Activated T-helper 2 cell treated with anti-CD3 and anti-CD28 coated beads, Interferon-gamma antibody, Interleukin-2, Interleukin-4, amounts not matched to agents 10 μg/mL and 5 μg/mL and 100 μg/mL, durations not matched to agents 14 hours and 24 hours and 36 hours (primary cell): Measurements from ENCODE around the gene ASB15. TPM values are rescaled to one million over a fixed set of nuclear protein-coding genes. Genes with fewer than 3 reads are reported as not detected.

Source experiments
- DNase-seq: peaks from one replicate; pipeline ENCODE4 v3.0.0; 2021; ENCODE audit warnings: low spot score
- H3K27ac Mint-ChIP-seq: one replicate; pipeline ENCODE4 v1.8.0; 2021; ENCODE audit warnings: mixed read lengths
- H3K27me3 Mint-ChIP-seq: one replicate; pipeline ENCODE4 v1.8.0; 2021; ENCODE audit warnings: low read depth, mixed read lengths
- H3K36me3 Mint-ChIP-seq: one replicate; pipeline ENCODE4 v1.8.0; 2021; ENCODE audit warnings: low read depth, mixed read lengths
- H3K4me1 Mint-ChIP-seq: one replicate; pipeline ENCODE4 v1.8.0; 2021; ENCODE audit warnings: low read depth, mixed read lengths
- H3K4me3 Mint-ChIP-seq: one replicate; pipeline ENCODE4 v1.8.0; 2021; ENCODE audit warnings: low read depth, mild to moderate bottlenecking, moderate library complexity, mixed read lengths
- H3K9me3 Mint-ChIP-seq: one replicate; pipeline ENCODE4 v1.8.0; 2021; ENCODE audit warnings: mixed read lengths
- intact Hi-C: fragments of 100-400 bp; cut with micrococcal nuclease; formaldehyde crosslinking; loops from one replicate; pipeline ENCODE4 v1.15.1; 2023
- total RNA-seq: library from RNA; stranded (reverse); gene quantifications from 2 replicates; pipeline ENCODE4 v1.2.3, GENCODE V29; 2022

ASB15 gene
- total RNA-seq, 1 donor from 2014 or later = not detected

DNA sequence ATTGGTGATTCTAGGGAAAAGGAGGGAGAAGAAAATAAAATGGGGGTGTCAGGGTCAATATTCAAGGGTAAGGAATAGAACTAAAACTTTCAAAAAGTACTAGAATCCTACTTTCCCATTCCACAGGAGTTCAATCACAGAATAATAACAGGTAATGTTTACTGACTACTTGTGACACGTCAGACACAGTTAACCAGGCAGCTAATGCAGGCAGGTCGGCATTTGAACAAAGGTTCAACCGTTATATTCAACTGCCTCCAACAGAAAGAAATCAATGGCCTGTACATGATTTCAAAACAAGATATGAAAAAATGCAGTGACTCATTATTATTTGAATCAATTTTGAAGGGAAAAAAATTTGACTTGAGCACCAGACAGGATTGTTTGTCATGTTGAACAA lies 3.1 kb downstream of the ASB15 start:
- DNase-seq = no peak
- no peak overlapping the region for H3K4me3 Mint-ChIP-seq
- H3K27me3 Mint-ChIP-seq = peaks cover 3% of the 10 kb centered on the region
- H3K36me3 Mint-ChIP-seq = no peaks in the 10 kb centered on the region
- intact Hi-C loops = no loop called here
- no peaks in the 10 kb centered on the region for H3K9me3 Mint-ChIP-seq
- no peaks in the 10 kb centered on the region for H3K4me1 Mint-ChIP-seq
- no peak overlapping the region for H3K27ac Mint-ChIP-seq

- H3K27me3 Mint-ChIP-seq = no peaks in the 10 kb centered on the region
- H3K27ac Mint-ChIP-seq = no peak overlapping the region
- intact Hi-C loops = no loop called here
Measured at GRCh38 chr7:123607423-123607975, 5.9 kb downstream of the ASB15 start.

DNA sequence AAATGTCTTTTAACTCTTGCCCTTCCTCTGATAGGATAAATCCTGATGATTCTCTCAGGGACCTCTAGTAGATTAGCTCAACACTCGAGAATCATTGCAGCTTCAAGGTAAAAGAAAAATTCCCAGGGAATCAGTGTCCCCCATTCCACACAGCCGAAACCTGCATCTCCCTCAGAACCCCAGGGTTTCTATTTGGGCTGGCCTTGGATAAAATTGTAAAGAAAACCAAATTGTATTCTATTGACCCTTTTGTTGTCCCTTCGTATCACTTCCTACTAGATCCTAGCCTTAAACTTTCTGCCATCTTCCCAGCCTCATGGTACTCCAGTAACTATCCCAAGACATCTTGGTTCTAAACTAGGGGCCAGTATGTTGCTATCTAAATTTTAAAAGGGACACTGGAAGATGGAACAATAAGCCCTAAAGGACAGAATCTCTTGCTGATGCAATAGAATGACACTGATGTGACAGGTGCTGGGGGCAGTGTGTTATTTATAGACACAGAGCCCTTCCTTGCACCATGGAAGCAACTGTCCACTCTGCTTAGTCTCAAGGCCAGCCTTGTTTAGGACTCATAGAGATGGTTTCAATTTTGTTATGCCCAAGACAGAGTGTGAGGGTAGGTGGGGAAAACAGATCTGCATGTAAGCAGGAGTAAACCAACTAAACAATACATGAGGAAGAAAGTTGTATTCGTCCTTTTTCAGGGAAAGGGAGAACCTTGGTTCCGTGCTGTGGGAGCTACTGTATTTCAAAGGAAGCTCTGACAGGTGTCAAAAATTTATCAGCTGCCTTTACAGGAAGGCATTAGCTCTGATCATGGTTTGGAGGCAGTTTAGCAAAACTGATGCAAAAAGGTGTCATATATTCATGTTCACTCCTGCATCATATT lies 7.6 kb downstream of the ASB15 start:
- intact Hi-C loops = no loop called here
- Mint-ChIP-seq H3K27me3 (no peaks in the 10 kb centered on the region), H3K9me3 (no peaks in the 10 kb centered on the region), H3K4me1 (no peaks in the 10 kb centered on the region), H3K4me3 (no peak overlapping the region), H3K36me3 (no peaks in the 10 kb centered on the region), H3K27ac (no peak overlapping the region)
- no peak for DNase-seq

More at GRCh38 chr7:123607423-123607975, 5.9 kb downstream of the ASB15 start:
- H3K9me3 Mint-ChIP-seq = no peaks in the 10 kb centered on the region
- no peaks in the 10 kb centered on the region for H3K36me3 Mint-ChIP-seq
- H3K4me3 Mint-ChIP-seq = no peak overlapping the region
- no peaks in the 10 kb centered on the region for H3K4me1 Mint-ChIP-seq
- no peak for DNase-seq

DNA sequence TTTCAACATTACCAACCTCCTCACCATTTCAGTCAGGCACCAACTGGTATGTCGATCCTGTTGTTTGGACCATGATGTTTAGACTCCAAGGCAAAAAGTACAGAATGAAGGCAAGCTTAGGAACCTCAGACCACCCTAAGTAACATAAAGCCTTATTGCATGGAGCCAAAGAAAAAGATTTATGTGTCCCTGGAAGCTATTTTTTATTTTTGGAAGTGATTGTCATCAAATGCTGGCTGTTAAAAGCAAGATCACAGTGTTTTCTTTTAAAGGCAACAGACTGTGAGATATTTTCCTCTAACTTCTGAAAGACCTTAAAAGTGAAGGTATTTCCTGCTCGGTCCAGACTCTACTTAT lies 8.2 kb downstream of the ASB15 start:
- no peak overlapping the region for H3K4me3 Mint-ChIP-seq
- DNase-seq = no peak
- H3K4me1 Mint-ChIP-seq = no peaks in the 10 kb centered on the region
- H3K36me3 Mint-ChIP-seq = no peaks in the 10 kb centered on the region
- no peaks in the 10 kb centered on the region for H3K9me3 Mint-ChIP-seq
- intact Hi-C loops = no loop called here
- H3K27ac Mint-ChIP-seq = no peak overlapping the region
- H3K27me3 Mint-ChIP-seq = no peaks in the 10 kb centered on the region

- H3K9me3 Mint-ChIP-seq = no peaks in the 10 kb centered on the region
- DNase-seq = no peak
- intact Hi-C loops = no loop called here
- no peak overlapping the region for H3K27ac Mint-ChIP-seq
- H3K27me3 Mint-ChIP-seq = peaks cover 4% of the 10 kb centered on the region
- no peaks in the 10 kb centered on the region for H3K4me1 Mint-ChIP-seq
- H3K4me3 Mint-ChIP-seq = no peak overlapping the region
- H3K36me3 Mint-ChIP-seq = no peaks in the 10 kb centered on the region
Measured at GRCh38 chr7:123612024-123612423, 10.4 kb downstream of the ASB15 start.

DNA sequence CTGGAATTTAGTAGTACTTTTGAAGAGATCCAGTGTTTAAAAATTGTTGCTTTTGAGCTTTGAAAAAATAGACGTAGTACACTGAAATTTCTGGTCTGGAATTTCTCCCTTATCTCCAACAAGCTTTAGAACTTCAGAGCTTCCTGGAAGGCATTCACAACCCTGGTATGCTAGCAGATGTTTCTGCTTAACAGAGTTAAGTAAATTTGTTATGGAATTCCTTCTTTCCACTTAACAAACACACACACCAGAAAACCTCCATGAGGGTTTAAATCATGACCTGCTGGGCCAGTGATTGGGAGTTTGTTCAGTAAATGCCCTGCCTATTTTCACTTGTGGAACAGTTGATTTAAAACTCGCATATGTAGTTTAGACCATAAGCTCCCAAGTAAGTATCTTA lies 13.7 kb downstream of the ASB15 start:
- H3K4me1 Mint-ChIP-seq = no peaks in the 10 kb centered on the region
- H3K27ac Mint-ChIP-seq = no peak overlapping the region
- H3K9me3 Mint-ChIP-seq = no peaks in the 10 kb centered on the region
- peaks cover 4% of the 10 kb centered on the region for H3K27me3 Mint-ChIP-seq
- intact Hi-C loops = no loop called here
- H3K4me3 Mint-ChIP-seq = no peak overlapping the region
- DNase-seq = no peak
- H3K36me3 Mint-ChIP-seq = no peaks in the 10 kb centered on the region

GRCh38 chr7:123616223-123616622 lies 14.6 kb downstream of the ASB15 start:
- H3K4me1 Mint-ChIP-seq = no peaks in the 10 kb centered on the region
- no peaks in the 10 kb centered on the region for H3K36me3 Mint-ChIP-seq
- H3K27me3 Mint-ChIP-seq = peaks cover 4% of the 10 kb centered on the region
- intact Hi-C loops = no loop called here
- no peak overlapping the region for H3K27ac Mint-ChIP-seq
- DNase-seq = no peak
- H3K9me3 Mint-ChIP-seq = no peaks in the 10 kb centered on the region
- no peak overlapping the region for H3K4me3 Mint-ChIP-seq

DNA sequence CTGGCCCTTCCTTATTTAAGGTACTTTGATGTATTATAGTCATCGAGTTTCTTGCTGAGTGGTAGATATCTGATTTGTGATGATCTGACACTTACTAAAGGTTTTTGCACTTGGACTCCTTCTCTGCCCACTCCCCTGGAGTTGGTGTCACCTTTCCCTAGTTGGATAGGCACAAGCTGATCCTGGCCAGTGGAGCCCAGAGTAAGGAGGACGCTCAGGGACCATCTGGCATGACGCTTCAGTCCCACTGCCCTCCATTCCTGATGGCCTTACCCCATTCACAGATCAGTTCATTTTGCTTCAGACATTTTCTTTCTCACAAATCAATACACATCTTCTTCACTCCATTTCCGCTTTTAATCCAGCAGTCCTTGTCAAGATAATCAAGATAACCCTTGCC lies 20.1 kb downstream of the ASB15 start:
- Mint-ChIP-seq H3K9me3 (no peaks in the 10 kb centered on the region), H3K27ac (no peak overlapping the region), H3K4me1 (peaks cover 3% of the 10 kb centered on the region), H3K4me3 (no peak overlapping the region), H3K27me3 (no peaks in the 10 kb centered on the region), H3K36me3 (no peaks in the 10 kb centered on the region)
- no peak for DNase-seq
- intact Hi-C loops = no loop called here

GRCh38 chr7:123622660-123623386 lies 21.2 kb downstream of the ASB15 start:
- intact Hi-C loops = no loop called here
- H3K4me1 Mint-ChIP-seq = peaks cover 3% of the 10 kb centered on the region
- H3K27me3 Mint-ChIP-seq = no peaks in the 10 kb centered on the region
- no peak for DNase-seq
- H3K4me3 Mint-ChIP-seq = no peak overlapping the region
- no peaks in the 10 kb centered on the region for H3K9me3 Mint-ChIP-seq
- H3K36me3 Mint-ChIP-seq = no peaks in the 10 kb centered on the region
- H3K27ac Mint-ChIP-seq = no peak overlapping the region

DNA sequence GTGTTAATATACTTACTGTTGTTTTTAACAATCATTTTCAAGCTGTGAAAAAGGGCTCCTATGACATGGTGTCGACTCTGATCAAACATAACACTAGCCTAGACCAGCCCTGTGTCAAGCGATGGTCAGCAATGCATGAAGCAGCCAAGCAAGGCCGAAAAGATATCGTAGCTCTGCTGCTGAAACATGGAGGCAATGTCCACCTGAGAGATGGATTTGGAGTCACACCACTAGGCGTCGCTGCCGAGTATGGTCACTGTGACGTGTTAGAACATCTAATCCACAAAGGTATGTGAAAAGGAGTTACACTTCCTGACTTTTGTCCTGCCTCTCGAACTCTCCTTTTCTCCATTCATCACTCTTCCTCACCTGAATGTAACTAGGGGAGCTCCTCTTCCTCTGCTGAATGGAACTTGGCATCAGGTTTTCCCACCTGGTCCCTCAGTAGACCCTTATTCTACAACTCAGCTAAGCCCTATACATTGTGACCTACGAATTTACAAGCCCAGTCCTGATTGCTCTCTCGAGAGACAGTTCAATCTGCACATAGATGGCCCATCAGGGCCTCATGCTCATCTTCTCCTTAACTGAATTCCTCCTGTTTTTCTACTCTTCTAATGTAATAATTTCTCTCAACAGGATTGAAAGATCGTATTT lies 23.0 kb downstream of the ASB15 start:
- Mint-ChIP-seq H3K27me3 (peaks cover 2% of the 10 kb centered on the region), H3K4me1 (peaks cover 3% of the 10 kb centered on the region), H3K36me3 (no peaks in the 10 kb centered on the region), H3K9me3 (no peaks in the 10 kb centered on the region), H3K27ac (no peak overlapping the region), H3K4me3 (no peak overlapping the region)
- intact Hi-C loops = no loop called here
- DNase-seq = peak; percentile 53

DNA sequence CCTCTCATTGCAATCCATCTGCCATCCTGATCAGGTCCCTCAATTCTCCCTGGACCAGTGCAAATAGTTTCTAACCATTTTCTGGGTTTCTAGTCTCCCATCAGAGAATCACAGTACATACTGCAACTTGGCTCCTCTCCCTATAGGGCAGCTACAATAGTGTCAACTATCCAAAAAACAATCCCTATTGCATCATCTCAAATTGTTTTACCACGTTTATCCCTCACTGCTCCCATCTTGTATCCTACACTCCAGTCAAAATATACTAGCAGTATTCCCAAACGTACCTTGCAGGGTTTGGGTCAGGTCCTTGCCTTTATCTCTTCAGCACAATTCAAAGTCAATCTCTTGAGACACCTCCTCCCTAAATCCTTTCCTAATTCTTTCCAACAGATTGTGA lies 23.6 kb downstream of the ASB15 start:
- Mint-ChIP-seq H3K36me3 (no peaks in the 10 kb centered on the region), H3K27ac (no peak overlapping the region), H3K9me3 (no peaks in the 10 kb centered on the region), H3K4me1 (peaks cover 3% of the 10 kb centered on the region), H3K27me3 (peaks cover 2% of the 10 kb centered on the region), H3K4me3 (no peak overlapping the region)
- intact Hi-C loops = no loop called here
- DNase-seq = no peak

DNA sequence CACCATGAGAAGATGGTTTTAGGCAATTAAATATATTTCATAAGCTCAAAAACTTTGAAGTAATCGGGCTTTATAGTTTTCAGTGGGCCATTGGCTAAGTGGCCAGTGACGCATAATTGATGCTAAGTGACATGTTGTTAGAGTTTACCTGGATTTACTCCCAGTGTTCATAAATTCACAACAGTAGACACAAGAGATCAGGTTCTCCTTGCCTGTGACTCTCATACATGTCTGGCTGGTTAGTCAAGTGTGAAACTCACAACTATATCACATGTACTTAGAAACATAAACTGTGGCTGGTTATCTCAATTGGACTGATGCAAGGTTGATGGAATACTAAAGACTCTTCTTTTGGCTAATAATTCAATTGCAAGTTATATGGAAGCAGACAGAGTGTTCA lies 26.2 kb downstream of the ASB15 start:
- peaks cover 3% of the 10 kb centered on the region for H3K4me1 Mint-ChIP-seq
- no peak for DNase-seq
- H3K36me3 Mint-ChIP-seq = no peaks in the 10 kb centered on the region
- intact Hi-C loops = no loop called here
- peaks cover 2% of the 10 kb centered on the region for H3K27me3 Mint-ChIP-seq
- no peak overlapping the region for H3K4me3 Mint-ChIP-seq
- no peaks in the 10 kb centered on the region for H3K9me3 Mint-ChIP-seq
- H3K27ac Mint-ChIP-seq = no peak overlapping the region

GRCh38 chr7:123628829-123629228 lies 27.2 kb downstream of the ASB15 start:
- H3K9me3 Mint-ChIP-seq = no peaks in the 10 kb centered on the region
- no peak overlapping the region for H3K4me3 Mint-ChIP-seq
- H3K36me3 Mint-ChIP-seq = no peaks in the 10 kb centered on the region
- DNase-seq = no peak
- peaks cover 3% of the 10 kb centered on the region for H3K4me1 Mint-ChIP-seq
- H3K27me3 Mint-ChIP-seq = peaks cover 2% of the 10 kb centered on the region
- no peak overlapping the region for H3K27ac Mint-ChIP-seq
- intact Hi-C loops = no loop called here
